Neural crest cell (in vitro differentiated cells): ENCODE measurements around the gene TSHB. TPM values are rescaled to one million over a fixed set of nuclear protein-coding genes. Genes with fewer than 3 reads are reported as not detected.

Source experiments
- DNase-seq: peaks from one replicate; pipeline ENCODE4 v3.0.0; 2021; ENCODE audit warnings: low read depth, mixed read lengths, low spot score
- H3K27ac Mint-ChIP-seq: one replicate; pipeline ENCODE4 v1.8.0; 2021; ENCODE audit warnings: mild to moderate bottlenecking, mixed read lengths; ENCODE audit not compliant: unreplicated experiment
- H3K27me3 Mint-ChIP-seq: 2 replicates; pipeline ENCODE4 v1.8.0; 2021; ENCODE audit warnings: low read depth, mild to moderate bottlenecking, mixed read lengths
- H3K36me3 Mint-ChIP-seq: 2 replicates; pipeline ENCODE4 v1.8.0; 2021; ENCODE audit warnings: low read depth, mild to moderate bottlenecking, mixed read lengths
- H3K4me1 Mint-ChIP-seq: 2 replicates; pipeline ENCODE4 v1.8.0; 2021; ENCODE audit warnings: mixed read lengths
- H3K4me3 Mint-ChIP-seq: one replicate; pipeline ENCODE4 v1.8.0; 2021; ENCODE audit warnings: mild to moderate bottlenecking, mixed read lengths
- H3K9me3 Mint-ChIP-seq: 2 replicates; pipeline ENCODE4 v1.8.0; 2021; ENCODE audit warnings: mixed read lengths
- total RNA-seq: library from RNA; stranded (reverse); gene quantifications from 2 replicates; pipeline ENCODE4 v1.2.1, GENCODE V29; 2021
- TF ChIP-seq, protein P1 (sequence below): fragments of 200-600 bp; sonication (generic); conservative IDR thresholded peaks from 2 replicates; pipeline ENCODE4 v1.5.0; 2021; ENCODE audit warnings: antibody characterized with exemption, mild to moderate bottlenecking

Gene TSHB
- total RNA-seq, 1 donor from 2014 or later: not detected

DNA sequence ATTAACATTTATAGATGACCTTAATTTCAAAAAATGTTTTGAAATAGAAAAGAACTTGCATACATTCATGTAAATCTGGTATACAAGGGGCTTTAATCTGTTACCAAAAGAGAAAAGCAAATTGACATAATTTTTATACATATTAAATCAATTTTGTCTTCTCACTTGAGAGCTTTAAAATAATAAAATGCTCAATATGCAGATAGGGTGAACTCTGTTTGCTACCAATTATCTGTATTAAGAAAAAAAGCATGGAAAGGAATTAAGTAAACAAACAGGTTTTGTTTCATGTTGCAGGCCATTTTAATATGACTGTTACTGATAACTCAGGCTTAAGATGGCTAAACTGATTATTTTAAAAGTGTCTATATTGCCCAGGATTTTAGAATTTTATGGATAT lies 6.0 kb upstream of the TSHB start:
- no peak for DNase-seq
- no peaks in the 10 kb centered on the region for H3K36me3 Mint-ChIP-seq
- no peak overlapping the region for H3K27ac Mint-ChIP-seq
- TF ChIP-seq, protein P1, sequence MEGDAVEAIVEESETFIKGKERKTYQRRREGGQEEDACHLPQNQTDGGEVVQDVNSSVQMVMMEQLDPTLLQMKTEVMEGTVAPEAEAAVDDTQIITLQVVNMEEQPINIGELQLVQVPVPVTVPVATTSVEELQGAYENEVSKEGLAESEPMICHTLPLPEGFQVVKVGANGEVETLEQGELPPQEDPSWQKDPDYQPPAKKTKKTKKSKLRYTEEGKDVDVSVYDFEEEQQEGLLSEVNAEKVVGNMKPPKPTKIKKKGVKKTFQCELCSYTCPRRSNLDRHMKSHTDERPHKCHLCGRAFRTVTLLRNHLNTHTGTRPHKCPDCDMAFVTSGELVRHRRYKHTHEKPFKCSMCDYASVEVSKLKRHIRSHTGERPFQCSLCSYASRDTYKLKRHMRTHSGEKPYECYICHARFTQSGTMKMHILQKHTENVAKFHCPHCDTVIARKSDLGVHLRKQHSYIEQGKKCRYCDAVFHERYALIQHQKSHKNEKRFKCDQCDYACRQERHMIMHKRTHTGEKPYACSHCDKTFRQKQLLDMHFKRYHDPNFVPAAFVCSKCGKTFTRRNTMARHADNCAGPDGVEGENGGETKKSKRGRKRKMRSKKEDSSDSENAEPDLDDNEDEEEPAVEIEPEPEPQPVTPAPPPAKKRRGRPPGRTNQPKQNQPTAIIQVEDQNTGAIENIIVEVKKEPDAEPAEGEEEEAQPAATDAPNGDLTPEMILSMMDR: no peak
- H3K9me3 Mint-ChIP-seq: peaks cover 9% of the 10 kb centered on the region
- H3K27me3 Mint-ChIP-seq: peaks cover 5% of the 10 kb centered on the region
- no peak overlapping the region for H3K4me3 Mint-ChIP-seq
- no peaks in the 10 kb centered on the region for H3K4me1 Mint-ChIP-seq

DNA sequence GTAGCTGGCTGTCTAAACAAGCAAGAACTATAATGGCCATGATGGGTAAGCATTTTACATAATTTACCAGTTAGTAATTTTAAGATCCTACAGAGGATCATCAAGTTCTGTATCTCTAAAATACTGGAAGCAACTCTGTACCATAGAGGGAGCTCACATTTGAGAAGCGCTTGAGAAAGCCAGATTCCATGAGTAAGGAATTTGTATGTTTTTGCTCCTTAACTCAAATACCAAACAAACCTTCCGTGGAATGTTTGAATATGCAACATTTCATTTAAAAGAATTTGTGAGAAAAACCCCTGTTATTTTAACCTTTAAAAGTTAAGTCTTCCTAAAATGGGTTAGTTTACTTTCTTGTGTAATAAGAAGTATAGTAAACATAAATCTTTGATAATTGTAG lies 2.0 kb downstream of the TSHB start:
- peaks cover 3% of the 10 kb centered on the region for H3K9me3 Mint-ChIP-seq
- H3K36me3 Mint-ChIP-seq: no peaks in the 10 kb centered on the region
- DNase-seq: no peak
- TF ChIP-seq, protein P1: no peak
- H3K27ac Mint-ChIP-seq: no peak overlapping the region
- H3K4me1 Mint-ChIP-seq: no peaks in the 10 kb centered on the region
- no peak overlapping the region for H3K4me3 Mint-ChIP-seq
- peaks cover 4% of the 10 kb centered on the region for H3K27me3 Mint-ChIP-seq

DNA sequence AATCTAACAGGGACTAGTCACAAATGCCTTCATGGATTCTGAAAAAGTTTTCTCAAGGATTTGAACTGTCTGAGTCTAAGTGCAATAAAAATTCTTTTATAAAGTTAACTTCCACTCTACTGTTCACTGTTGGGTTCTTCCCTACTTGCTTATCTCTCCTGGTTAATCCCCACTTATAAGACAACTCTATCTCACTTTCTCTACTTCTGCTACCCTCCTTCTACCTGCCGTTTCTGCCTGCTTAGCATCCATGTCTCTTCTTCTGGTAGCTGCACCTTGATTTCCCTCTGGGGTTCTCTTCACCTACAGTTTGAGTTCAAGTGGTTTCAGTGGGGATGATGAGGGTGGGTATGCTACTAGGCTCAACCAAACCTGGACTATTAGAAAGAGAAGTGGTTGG lies 6.0 kb downstream of the TSHB start:
- Mint-ChIP-seq H3K36me3 (no peaks in the 10 kb centered on the region), H3K9me3 (no peaks in the 10 kb centered on the region), H3K4me3 (no peak overlapping the region), H3K27ac (no peak overlapping the region), H3K27me3 (no peaks in the 10 kb centered on the region), H3K4me1 (no peaks in the 10 kb centered on the region)
- no peak for DNase-seq
- TF ChIP-seq, protein P1: no peak

DNA sequence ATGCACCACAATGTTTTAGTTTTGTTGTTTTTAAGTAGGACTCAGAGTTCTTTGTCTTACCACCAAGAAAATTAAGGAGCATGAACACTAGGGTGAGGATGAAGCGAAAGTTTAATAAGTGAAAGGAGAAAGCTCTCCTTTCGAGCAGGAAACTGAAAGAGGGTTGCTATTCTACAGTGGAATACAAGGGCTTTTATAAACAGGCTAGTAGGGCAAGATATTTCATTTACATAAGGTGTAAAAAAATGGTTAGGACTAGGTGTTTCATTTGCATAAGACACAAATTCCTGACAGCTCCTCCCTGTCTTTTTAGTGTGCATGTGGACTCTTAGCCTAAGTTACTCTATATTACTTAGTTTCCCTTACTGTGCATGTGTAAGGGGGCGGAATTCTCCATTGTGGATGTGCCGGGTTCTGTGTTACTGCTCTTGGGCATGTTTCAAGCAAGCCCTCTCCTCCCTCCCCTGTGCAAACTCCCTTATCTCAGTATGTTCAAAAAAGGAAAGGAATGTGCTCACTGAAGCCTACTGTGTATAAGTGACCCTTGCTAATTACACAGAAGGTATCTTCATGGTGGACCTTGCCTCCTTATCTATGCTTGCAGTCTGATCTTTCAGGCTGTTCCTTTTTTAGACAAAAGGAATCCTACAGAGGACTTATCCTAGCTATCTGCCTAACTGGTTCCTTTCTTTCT lies 7.3 kb downstream of the TSHB start:
- no peak for DNase-seq
- Mint-ChIP-seq H3K4me3 (no peak overlapping the region), H3K36me3 (no peaks in the 10 kb centered on the region), H3K4me1 (no peaks in the 10 kb centered on the region), H3K27ac (no peak overlapping the region), H3K27me3 (no peaks in the 10 kb centered on the region), H3K9me3 (no peaks in the 10 kb centered on the region)
- TF ChIP-seq, protein P1: no peak

DNA sequence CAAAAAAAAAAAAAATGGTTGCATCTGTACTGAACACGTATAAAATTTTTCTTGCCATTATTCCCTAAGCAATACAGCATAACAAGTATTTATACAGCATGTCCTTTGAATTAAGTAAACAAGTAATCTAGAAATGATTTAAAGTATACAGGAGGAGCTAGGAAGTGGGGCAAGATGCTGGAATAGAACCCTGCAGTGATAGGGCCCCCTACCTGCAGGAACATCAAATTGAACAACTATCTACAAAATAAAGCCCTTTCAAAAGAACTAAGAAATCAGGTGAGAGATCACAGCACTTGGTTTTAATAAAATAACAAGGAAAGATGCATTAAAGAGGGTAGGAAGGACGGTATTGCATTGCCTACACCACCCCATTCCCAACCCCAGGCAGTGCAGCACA lies 10.9 kb downstream of the TSHB start:
- Mint-ChIP-seq H3K9me3 (no peaks in the 10 kb centered on the region), H3K27ac (no peak overlapping the region), H3K4me1 (no peaks in the 10 kb centered on the region), H3K36me3 (no peaks in the 10 kb centered on the region), H3K4me3 (no peak overlapping the region), H3K27me3 (no peaks in the 10 kb centered on the region)
- TF ChIP-seq, protein P1: no peak
- no peak for DNase-seq
